ENCODE data around the gene DCST1.

The DCST1 gene

GRCh38 chr1:155073377-155074242 is 40.0 kb downstream of the DCST1 start:
- TF ChIP-seq CTCF (IDR thresholded peaks at IDR 0.05; ENCODE audit: extremely low read depth, insufficient read depth, missing control alignments), result no peak
- in situ Hi-C loops (cut with MboI; ENCODE audit: low pct_unique_long_range_greater_than_20kb, low sequenced_read_pairs, unreplicated experiment), result loop anchor here (25.0 kb wide), 1 partner anchor 411 kb away; no protein-coding TSS in a partner anchor
- no peak for DNase-seq (ENCODE audit: low spot score)

- TF ChIP-seq CTCF (IDR thresholded peaks at IDR 0.05; ENCODE audit: extremely low read depth, insufficient read depth, missing control alignments), result no peak
- in situ Hi-C loops (cut with MboI; ENCODE audit: low pct_unique_long_range_greater_than_20kb, low sequenced_read_pairs, unreplicated experiment), result no loop called here
- no peak for DNase-seq (ENCODE audit: low spot score)
Observed at GRCh38 chr1:155075535-155075934, 41.9 kb downstream of the DCST1 start.

GRCh38 chr1:155076371-155076770 is 42.7 kb downstream of the DCST1 start:
- in situ Hi-C loops (cut with MboI; ENCODE audit: low pct_unique_long_range_greater_than_20kb, low sequenced_read_pairs, unreplicated experiment), result no loop called here
- TF ChIP-seq CTCF (IDR thresholded peaks at IDR 0.05; ENCODE audit: extremely low read depth, insufficient read depth, missing control alignments), result no peak
- no peak for DNase-seq (ENCODE audit: low spot score)

GRCh38 chr1:155077346-155077745 is 43.7 kb downstream of the DCST1 start:
- in situ Hi-C loops (cut with MboI; ENCODE audit: low pct_unique_long_range_greater_than_20kb, low sequenced_read_pairs, unreplicated experiment), result no loop called here
- DNase-seq (ENCODE audit: low spot score), result no peak

GRCh38 chr1:155077758-155078445 is 44.3 kb downstream of the DCST1 start:
- no peak for TF ChIP-seq CTCF (IDR thresholded peaks at IDR 0.05; ENCODE audit: extremely low read depth, insufficient read depth, missing control alignments)
- DNase-seq (ENCODE audit: low spot score), result no peak
- in situ Hi-C loops (cut with MboI; ENCODE audit: low pct_unique_long_range_greater_than_20kb, low sequenced_read_pairs, unreplicated experiment), result no loop called here

More at GRCh38 chr1:155077346-155077745, 43.7 kb downstream of the DCST1 start:
- TF ChIP-seq CTCF (IDR thresholded peaks at IDR 0.05; ENCODE audit: extremely low read depth, insufficient read depth, missing control alignments), result no peak

- no peak for TF ChIP-seq CTCF (IDR thresholded peaks at IDR 0.05; ENCODE audit: extremely low read depth, insufficient read depth, missing control alignments)
- peak; percentile 92 for DNase-seq (ENCODE audit: low spot score)
- in situ Hi-C loops (cut with MboI; ENCODE audit: low pct_unique_long_range_greater_than_20kb, low sequenced_read_pairs, unreplicated experiment), result no loop called here
Observed at GRCh38 chr1:155078469-155079209, 45.0 kb downstream of the DCST1 start, which contains the start of gene EFNA3. Gene EFNA3 (plus strand): TSS chr1:155078837. CDS start chr1:155078942, 105 bp downstream.
